Measurements from ENCODE around the gene CRYL1. TPM values are rescaled to one million over a fixed set of nuclear protein-coding genes. Genes with fewer than 3 reads are reported as not detected.

CRYL1 gene
- total RNA-seq, 4 donors from 2014 or later: 39.1 to 63.6 (median 54.2) TPM

DNA sequence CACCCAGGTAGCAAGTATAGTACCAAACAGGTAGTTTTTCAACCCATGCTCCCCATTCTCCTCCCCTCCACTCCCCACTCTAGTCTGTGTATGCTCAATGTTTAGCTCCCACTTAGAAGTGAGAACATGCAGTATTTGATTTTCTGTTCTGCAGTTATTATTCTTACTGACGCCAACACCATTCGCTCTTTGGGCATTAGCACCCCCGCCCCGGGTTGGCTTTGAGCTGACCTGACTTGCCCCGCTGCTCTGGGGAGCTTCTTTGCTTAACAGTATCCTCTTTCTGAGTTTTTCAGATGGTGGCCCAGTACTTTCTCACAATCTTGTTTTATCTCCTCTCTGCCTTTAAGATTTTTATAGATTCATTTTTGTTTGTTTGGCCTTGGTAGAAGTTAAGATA is 138.7 kb downstream of the CRYL1 start:
- TF ChIP-seq, protein P1, sequence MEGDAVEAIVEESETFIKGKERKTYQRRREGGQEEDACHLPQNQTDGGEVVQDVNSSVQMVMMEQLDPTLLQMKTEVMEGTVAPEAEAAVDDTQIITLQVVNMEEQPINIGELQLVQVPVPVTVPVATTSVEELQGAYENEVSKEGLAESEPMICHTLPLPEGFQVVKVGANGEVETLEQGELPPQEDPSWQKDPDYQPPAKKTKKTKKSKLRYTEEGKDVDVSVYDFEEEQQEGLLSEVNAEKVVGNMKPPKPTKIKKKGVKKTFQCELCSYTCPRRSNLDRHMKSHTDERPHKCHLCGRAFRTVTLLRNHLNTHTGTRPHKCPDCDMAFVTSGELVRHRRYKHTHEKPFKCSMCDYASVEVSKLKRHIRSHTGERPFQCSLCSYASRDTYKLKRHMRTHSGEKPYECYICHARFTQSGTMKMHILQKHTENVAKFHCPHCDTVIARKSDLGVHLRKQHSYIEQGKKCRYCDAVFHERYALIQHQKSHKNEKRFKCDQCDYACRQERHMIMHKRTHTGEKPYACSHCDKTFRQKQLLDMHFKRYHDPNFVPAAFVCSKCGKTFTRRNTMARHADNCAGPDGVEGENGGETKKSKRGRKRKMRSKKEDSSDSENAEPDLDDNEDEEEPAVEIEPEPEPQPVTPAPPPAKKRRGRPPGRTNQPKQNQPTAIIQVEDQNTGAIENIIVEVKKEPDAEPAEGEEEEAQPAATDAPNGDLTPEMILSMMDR (IDR thresholded peaks at IDR 0.05; ENCODE audit: low read depth): no peak

DNA sequence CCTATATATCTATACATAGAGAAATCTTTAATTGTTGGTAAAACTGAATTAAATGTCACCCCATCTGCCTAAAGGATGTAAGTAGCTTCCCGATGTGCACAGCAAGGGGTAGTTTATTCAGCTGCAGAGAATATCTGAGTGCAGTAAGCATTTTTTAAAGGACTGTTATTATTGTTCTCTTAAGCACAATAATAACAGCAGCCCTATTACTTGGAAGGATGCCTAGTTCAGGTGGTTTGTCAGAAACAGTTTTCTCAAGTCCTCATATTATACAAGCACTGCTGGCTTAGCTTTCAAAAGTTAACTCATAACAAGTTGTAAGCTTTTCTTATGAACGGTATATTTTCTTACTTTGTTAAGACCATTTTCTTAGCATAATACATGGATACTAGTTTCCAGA is 142.6 kb downstream of the CRYL1 start:
- TF ChIP-seq, protein P1 (IDR thresholded peaks at IDR 0.05; ENCODE audit: low read depth): no peak

DNA sequence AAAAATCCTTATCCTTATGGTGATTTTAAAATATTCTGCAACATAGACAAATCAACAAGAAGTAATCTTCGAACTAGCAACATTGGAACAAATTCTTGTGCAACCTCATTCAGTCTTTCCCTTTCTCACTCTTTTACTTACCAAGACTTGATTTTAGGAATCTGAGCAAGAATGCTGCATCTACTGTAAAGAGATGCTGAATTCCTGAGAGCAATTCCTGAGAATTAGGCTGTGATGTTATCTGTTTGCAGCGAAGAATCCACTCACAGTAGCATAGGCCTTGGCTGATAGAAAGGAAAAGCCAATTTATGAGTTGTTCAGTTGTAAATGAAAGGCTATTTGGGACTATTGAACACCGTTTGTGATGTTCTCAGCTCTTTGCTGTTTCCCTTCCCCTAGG is 144.3 kb downstream of the CRYL1 start:
- TF ChIP-seq, protein P1 (IDR thresholded peaks at IDR 0.05; ENCODE audit: low read depth): no peak

DNA sequence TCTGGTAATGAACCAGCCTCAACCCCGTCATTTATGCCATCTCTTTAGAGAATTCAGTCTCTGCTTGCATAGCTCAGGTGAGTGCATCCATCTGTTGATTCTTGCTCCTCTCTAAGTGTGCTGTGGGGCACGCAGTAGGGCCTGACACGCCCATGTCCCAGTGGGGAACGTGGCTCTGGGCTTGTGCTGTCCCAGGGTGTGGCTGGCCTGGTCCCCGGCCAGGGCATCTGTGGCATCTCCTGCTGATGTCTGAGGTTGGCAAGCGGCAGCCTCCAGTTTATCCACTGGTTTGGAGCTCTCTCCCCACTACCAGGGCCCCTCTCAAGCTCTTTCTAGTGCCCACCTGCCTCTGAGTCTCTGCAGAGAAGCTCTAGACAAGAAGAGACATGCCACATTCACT is 146.9 kb downstream of the CRYL1 start:
- TF ChIP-seq, protein P1 (IDR thresholded peaks at IDR 0.05; ENCODE audit: low read depth): no peak

DNA sequence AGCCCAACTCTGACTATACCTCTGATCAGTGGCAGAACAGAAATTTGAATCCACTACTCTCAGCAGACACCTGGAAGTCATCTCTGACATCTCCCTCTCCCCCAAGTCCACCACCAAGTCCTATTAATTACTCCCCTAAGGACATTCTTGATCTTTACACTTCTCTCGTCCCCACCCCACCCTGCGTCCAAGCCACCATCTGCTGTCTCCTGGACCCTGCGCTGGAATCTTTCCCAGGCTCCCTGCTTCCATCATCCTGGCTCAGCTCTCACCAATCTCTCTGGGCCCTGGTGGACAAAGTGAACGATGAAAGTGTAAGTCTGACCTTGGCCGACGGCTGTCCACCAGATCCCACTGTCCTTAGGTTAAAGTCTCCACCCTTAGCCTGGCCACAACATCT is 147.9 kb downstream of the CRYL1 start:
- TF ChIP-seq, protein P1 (IDR thresholded peaks at IDR 0.05; ENCODE audit: low read depth): no peak

DNA sequence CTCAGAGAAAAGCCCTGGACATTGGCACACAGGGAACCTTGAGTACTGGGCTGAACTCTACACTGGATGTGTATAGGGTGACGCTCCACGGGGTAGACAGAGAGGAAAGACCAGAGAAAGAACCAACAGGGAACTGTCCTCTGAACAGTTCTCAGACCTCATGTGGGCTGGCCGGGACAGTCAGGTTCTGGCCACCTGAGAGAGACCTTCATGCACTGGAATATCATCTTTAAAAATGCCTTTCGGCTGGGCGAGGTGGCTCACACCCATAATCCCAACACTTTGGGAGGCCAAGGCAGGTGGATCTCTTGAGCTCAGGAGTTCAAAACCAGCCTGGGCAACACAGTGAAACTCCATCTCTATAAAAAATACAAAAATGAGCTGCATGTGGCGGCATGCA is 149.8 kb downstream of the CRYL1 start:
- TF ChIP-seq, protein P1 (IDR thresholded peaks at IDR 0.05; ENCODE audit: low read depth): no peak

DNA sequence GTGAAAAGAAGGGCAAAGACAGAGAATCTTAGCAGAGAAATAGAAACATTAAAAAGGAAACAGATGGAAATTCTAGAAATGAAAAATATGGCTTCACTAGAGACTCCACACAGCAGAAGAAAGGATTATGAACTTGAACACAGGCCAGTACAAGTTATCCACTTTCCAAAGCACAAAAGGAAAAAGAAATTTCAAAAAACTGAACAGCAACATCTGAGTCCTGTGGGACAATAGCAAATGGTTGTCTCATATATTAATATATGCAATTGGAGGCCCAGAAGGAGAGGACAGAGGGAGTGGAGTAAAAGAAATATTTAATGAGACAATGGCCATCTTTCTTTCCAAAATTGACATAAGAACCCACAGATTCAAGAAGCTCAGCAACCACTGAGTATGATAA is 151.8 kb downstream of the CRYL1 start:
- TF ChIP-seq, protein P1 (IDR thresholded peaks at IDR 0.05; ENCODE audit: low read depth): no peak

All from subcutaneous adipose tissue (tissue), 4 donors.